Measurements from ENCODE around the gene ADRB2. TPM values are rescaled to one million over a fixed set of nuclear protein-coding genes. Genes with fewer than 3 reads are reported as not detected.

The ADRB2 gene
- total RNA-seq, 2 donors from 2014 or later: 0.94 to 1.2 TPM

- TF ChIP-seq CTCF (IDR thresholded peaks at IDR 0.05): no peak
- H3K9ac ChIP-seq (ENCODE audit: low read depth in 2 of 2, low read length in 2 of 2): no peak overlapping the region
- H3K27me3 ChIP-seq: no peaks in the 10 kb centered on the region
- H3K4me3 ChIP-seq: no peak overlapping the region
- intact Hi-C loops (cut with DNase I): no loop called here
- no peaks in the 10 kb centered on the region for H3K9me3 ChIP-seq
- no peaks in the 10 kb centered on the region for H3K36me3 ChIP-seq
- no peaks in the 10 kb centered on the region for H3K4me1 ChIP-seq
- no peak for DNase-seq
- no peak overlapping the region for H3K27ac ChIP-seq
Observed at GRCh38 chr5:148837383-148837782, 11.0 kb downstream of the ADRB2 start.

GRCh38 chr5:148838357-148838756, 11.9 kb downstream of the ADRB2 start:
- no peaks in the 10 kb centered on the region for H3K4me1 ChIP-seq
- intact Hi-C loops (cut with DNase I): no loop called here

GRCh38 chr5:148839960-148840359, 13.5 kb downstream of the ADRB2 start:
- H3K36me3 ChIP-seq: no peaks in the 10 kb centered on the region
- no peak for TF ChIP-seq CTCF (IDR thresholded peaks at IDR 0.05)
- no peak overlapping the region for H3K27ac ChIP-seq
- H3K27me3 ChIP-seq: no peaks in the 10 kb centered on the region
- no peaks in the 10 kb centered on the region for H3K9me3 ChIP-seq
- no peaks in the 10 kb centered on the region for H3K4me1 ChIP-seq
- intact Hi-C loops (cut with DNase I): no loop called here
- H3K9ac ChIP-seq (ENCODE audit: low read depth in 2 of 2, low read length in 2 of 2): no peak overlapping the region
- H3K4me3 ChIP-seq: no peak overlapping the region
- no peak for DNase-seq

More at GRCh38 chr5:148838357-148838756, 11.9 kb downstream of the ADRB2 start:
- Histone ChIP-seq H3K36me3 (no peaks in the 10 kb centered on the region), H3K9ac (ENCODE audit: low read depth in 2 of 2, low read length in 2 of 2) (no peak overlapping the region), H3K9me3 (no peaks in the 10 kb centered on the region), H3K27ac (no peak overlapping the region), H3K4me3 (no peak overlapping the region), H3K27me3 (no peaks in the 10 kb centered on the region)
- TF ChIP-seq CTCF (IDR thresholded peaks at IDR 0.05): no peak
- DNase-seq: no peak

- no peak overlapping the region for H3K27ac ChIP-seq
- no peaks in the 10 kb centered on the region for H3K36me3 ChIP-seq
- no peak for DNase-seq
- no peak for TF ChIP-seq CTCF (IDR thresholded peaks at IDR 0.05)
- H3K4me3 ChIP-seq: no peak overlapping the region
- no peaks in the 10 kb centered on the region for H3K9me3 ChIP-seq
- intact Hi-C loops (cut with DNase I): no loop called here
- no peaks in the 10 kb centered on the region for H3K27me3 ChIP-seq
- no peaks in the 10 kb centered on the region for H3K4me1 ChIP-seq
- no peak overlapping the region for H3K9ac ChIP-seq (ENCODE audit: low read depth in 2 of 2, low read length in 2 of 2)
Observed at GRCh38 chr5:148840531-148840930, 14.1 kb downstream of the ADRB2 start.

- Histone ChIP-seq H3K4me3 (no peak overlapping the region), H3K27ac (no peak overlapping the region)
- intact Hi-C loops (cut with DNase I): no loop called here
Observed at GRCh38 chr5:148841519-148841918, 15.1 kb downstream of the ADRB2 start.

More at GRCh38 chr5:148841519-148841918, 15.1 kb downstream of the ADRB2 start:
- DNase-seq: no peak
- Histone ChIP-seq H3K9me3 (no peaks in the 10 kb centered on the region), H3K9ac (ENCODE audit: low read depth in 2 of 2, low read length in 2 of 2) (no peak overlapping the region), H3K4me1 (no peaks in the 10 kb centered on the region), H3K36me3 (no peaks in the 10 kb centered on the region), H3K27me3 (no peaks in the 10 kb centered on the region)
- TF ChIP-seq CTCF (IDR thresholded peaks at IDR 0.05): no peak

Data from colonic mucosa (tissue), 4 donors.